ENCODE results near the gene MAPK6. TPM values are rescaled to one million over a fixed set of nuclear protein-coding genes. Genes with fewer than 3 reads are reported as not detected.
"Not testable (repeated sequence)": the region's sequence is repeated elsewhere in the genome, so short reads cannot be mapped to it uniquely, and the experiment has no call there.

MAPK6 gene
- total RNA-seq, 1 donor from 2014 or later: 77.8 TPM

GRCh38 chr15:52080706-52081392 is 61.8 kb downstream of the MAPK6 start:
- DNase-seq (ENCODE audit: low read depth, low spot score): no peak
- no peaks in the 10 kb centered on the region for H3K36me3 Mint-ChIP-seq (ENCODE audit: low read depth)
- TF ChIP-seq CTCF (conservative IDR thresholded peaks at IDR 0.05): no peak

GRCh38 chr15:52082197-52083036 is 63.4 kb downstream of the MAPK6 start:
- TF ChIP-seq CTCF (conservative IDR thresholded peaks at IDR 0.05): no peak
- H3K27ac Mint-ChIP-seq (ENCODE audit: unreplicated experiment): no peak overlapping the region
- H3K9me3 Mint-ChIP-seq: no peaks in the 10 kb centered on the region
- H3K4me1 Mint-ChIP-seq: no peaks in the 10 kb centered on the region
- H3K27me3 Mint-ChIP-seq (ENCODE audit: low read depth): no peaks in the 10 kb centered on the region
- DNase-seq (ENCODE audit: low read depth, low spot score): no peak
- H3K4me3 Mint-ChIP-seq: no peak overlapping the region
- no peaks in the 10 kb centered on the region for H3K36me3 Mint-ChIP-seq (ENCODE audit: low read depth)

More at GRCh38 chr15:52080706-52081392, 61.8 kb downstream of the MAPK6 start:
- no peaks in the 10 kb centered on the region for H3K9me3 Mint-ChIP-seq
- H3K27ac Mint-ChIP-seq (ENCODE audit: unreplicated experiment): no peak overlapping the region
- no peaks in the 10 kb centered on the region for H3K27me3 Mint-ChIP-seq (ENCODE audit: low read depth)
- no peaks in the 10 kb centered on the region for H3K4me1 Mint-ChIP-seq
- H3K4me3 Mint-ChIP-seq: no peak overlapping the region

GRCh38 chr15:52083037-52083359 is 64.0 kb downstream of the MAPK6 start:
- not testable (repeated sequence) for H3K9me3 Mint-ChIP-seq; DNase-seq (ENCODE audit: low read depth, low spot score); H3K36me3 Mint-ChIP-seq (ENCODE audit: low read depth); H3K27me3 Mint-ChIP-seq (ENCODE audit: low read depth); H3K4me3 Mint-ChIP-seq; H3K27ac Mint-ChIP-seq (ENCODE audit: unreplicated experiment); H3K4me1 Mint-ChIP-seq

GRCh38 chr15:52083603-52084002 is 64.6 kb downstream of the MAPK6 start:
- H3K4me3 Mint-ChIP-seq: no peak overlapping the region
- TF ChIP-seq CTCF (conservative IDR thresholded peaks at IDR 0.05): no peak
- H3K36me3 Mint-ChIP-seq (ENCODE audit: low read depth): no peaks in the 10 kb centered on the region

GRCh38 chr15:52085299-52085698 is 66.3 kb downstream of the MAPK6 start:
- TF ChIP-seq CTCF (conservative IDR thresholded peaks at IDR 0.05): no peak
- no peak for DNase-seq (ENCODE audit: low read depth, low spot score)
- H3K9me3 Mint-ChIP-seq: peaks cover 5% of the 10 kb centered on the region
- peaks cover 5% of the 10 kb centered on the region for H3K36me3 Mint-ChIP-seq (ENCODE audit: low read depth)
- H3K27me3 Mint-ChIP-seq (ENCODE audit: low read depth): no peaks in the 10 kb centered on the region
- no peak overlapping the region for H3K27ac Mint-ChIP-seq (ENCODE audit: unreplicated experiment)
- no peak overlapping the region for H3K4me3 Mint-ChIP-seq
- H3K4me1 Mint-ChIP-seq: no peaks in the 10 kb centered on the region

More at GRCh38 chr15:52083603-52084002, 64.6 kb downstream of the MAPK6 start:
- no peaks in the 10 kb centered on the region for H3K4me1 Mint-ChIP-seq
- no peaks in the 10 kb centered on the region for H3K9me3 Mint-ChIP-seq
- no peaks in the 10 kb centered on the region for H3K27me3 Mint-ChIP-seq (ENCODE audit: low read depth)
- no peak for DNase-seq (ENCODE audit: low read depth, low spot score)
- no peak overlapping the region for H3K27ac Mint-ChIP-seq (ENCODE audit: unreplicated experiment)
